GM12874 (cell line): ENCODE measurements around the gene OR5B21.

Source experiments
- CTCF ChIP-seq: IDR thresholded peaks from 2 replicates; pipeline ENCODE4 v1.5.1; 2011; ENCODE audit warnings: low read depth, mild to moderate bottlenecking, control low read depth, low read length, moderate library complexity; ENCODE audit not compliant: insufficient read depth

The OR5B21 gene

GRCh38 chr11:58505849-58506248, 2.1 kb downstream of the OR5B21 start:
- TF ChIP-seq CTCF: no peak

GRCh38 chr11:58504232-58504631, 3.7 kb downstream of the OR5B21 start:
- TF ChIP-seq CTCF: no peak

GRCh38 chr11:58503361-58503856, 4.5 kb downstream of the OR5B21 start:
- no peak for TF ChIP-seq CTCF

GRCh38 chr11:58502004-58502403, 5.9 kb downstream of the OR5B21 start:
- TF ChIP-seq CTCF: no peak

- no peak for TF ChIP-seq CTCF
Measured at GRCh38 chr11:58498464-58498863, 9.4 kb downstream of the OR5B21 start.

GRCh38 chr11:58497951-58498350, 10.0 kb downstream of the OR5B21 start:
- TF ChIP-seq CTCF: no peak

- no peak for TF ChIP-seq CTCF
Measured at GRCh38 chr11:58495906-58496305, 12.0 kb downstream of the OR5B21 start.
